WTC11 (cell line): Measurements from ENCODE around the gene OSGEP. TPM values are rescaled to one million over a fixed set of nuclear protein-coding genes. Genes with fewer than 3 reads are reported as not detected.
A peak's percentile ranks its signal among the peaks of the same experiment; 100 is the strongest.

Experiments
- ATAC-seq: fragments of 200-7000 bp; cut with Tn5 transposase; 2 replicates; pipeline ENCODE4 v1.10.0; 2021; ENCODE audit warnings: mild to moderate bottlenecking, moderate library complexity
- CTCF ChIA-PET: fragments of 300-600 bp; sonication (Branson Sonifier 250); formaldehyde crosslinking; loops from one replicate; lab custom pipeline; 2021; ENCODE audit warnings: antibody characterized with exemption; lab: Charles Lee
- POLR2A ChIA-PET: fragments of 350-600 bp; sonication (Branson Sonifier 250); formaldehyde crosslinking; loops from one replicate; lab custom pipeline; 2021; ENCODE audit warnings: antibody characterized with exemption; lab: Charles Lee
- DNase-seq: peaks from one replicate; pipeline ENCODE4 v3.0.0; 2021; ENCODE audit warnings: low spot score
- H3K27ac Mint-ChIP-seq: 2 replicates; pipeline ENCODE4 v1.8.0; 2021; ENCODE audit warnings: mixed read lengths
- H3K27me3 Mint-ChIP-seq: 2 replicates; pipeline ENCODE4 v1.8.0; 2021; ENCODE audit warnings: low read depth, mild to moderate bottlenecking, moderate library complexity, mixed read lengths
- H3K36me3 Mint-ChIP-seq: 2 replicates; pipeline ENCODE4 v1.8.0; 2021; ENCODE audit warnings: mixed read lengths
- H3K4me1 Mint-ChIP-seq: 2 replicates; pipeline ENCODE4 v1.8.0; 2022; ENCODE audit warnings: mixed read lengths
- H3K4me3 Mint-ChIP-seq: 2 replicates; pipeline ENCODE4 v1.8.0; 2021; ENCODE audit warnings: mild to moderate bottlenecking, moderate library complexity, mixed read lengths
- H3K9me3 Mint-ChIP-seq: 2 replicates; pipeline ENCODE4 v1.8.0; 2021; ENCODE audit warnings: mixed read lengths
- AFF4 ChIP-seq: sonication (generic); formaldehyde crosslinking; IDR thresholded peaks from 2 replicates; pipeline ENCODE4 v1.8.1; 2023; ENCODE audit warnings: mild to moderate bottlenecking, missing genetic modification reagents, borderline replicate concordance
- ATF1 ChIP-seq: sonication (generic); formaldehyde crosslinking; IDR thresholded peaks from 2 replicates; pipeline ENCODE4 v1.8.1; 2023; ENCODE audit warnings: mild to moderate bottlenecking, moderate library complexity, missing genetic modification reagents
- FOXJ3 ChIP-seq: sonication (generic); formaldehyde crosslinking; IDR thresholded peaks from 2 replicates; pipeline ENCODE4 v1.9.0; 2021; ENCODE audit warnings: missing genetic modification reagents, mild to moderate bottlenecking, borderline replicate concordance
- FOXK1 ChIP-seq: sonication (generic); formaldehyde crosslinking; IDR thresholded peaks from 2 replicates; pipeline ENCODE4 v1.8.0; 2022; ENCODE audit warnings: mild to moderate bottlenecking, moderate library complexity, missing genetic modification reagents
- GTF2I ChIP-seq: fragments of 250-450 bp; sonication (Bioruptor Pico); conservative IDR thresholded peaks from 2 replicates; pipeline ENCODE4 v1.4.0; 2021; ENCODE audit warnings: mild to moderate bottlenecking
- HMGA2 ChIP-seq: fragments of 250-450 bp; sonication (Bioruptor Pico); IDR thresholded peaks from 2 replicates; pipeline ENCODE4 v1.4.0; 2021; ENCODE audit warnings: mild to moderate bottlenecking, moderate library complexity
- IRF2 ChIP-seq: sonication (generic); formaldehyde crosslinking; IDR thresholded peaks from 2 replicates; pipeline ENCODE4 v1.8.0; 2022; ENCODE audit warnings: low read depth, missing genetic modification reagents, borderline replicate concordance
- KAT7 ChIP-seq: sonication (generic); formaldehyde crosslinking; IDR thresholded peaks from 2 replicates; pipeline ENCODE4 v1.8.1; 2023; ENCODE audit warnings: missing genetic modification reagents, mild to moderate bottlenecking, borderline replicate concordance
- NFYB ChIP-seq: sonication (generic); formaldehyde crosslinking; conservative IDR thresholded peaks from 2 replicates; pipeline ENCODE4 v1.8.0; 2022; ENCODE audit warnings: low read depth, missing genetic modification reagents
- NR2C2 ChIP-seq: sonication (generic); formaldehyde crosslinking; IDR thresholded peaks from 2 replicates; pipeline ENCODE4 v1.8.0; 2022; ENCODE audit warnings: mild to moderate bottlenecking, missing genetic modification reagents
- PREB ChIP-seq: sonication (generic); formaldehyde crosslinking; IDR thresholded peaks from 2 replicates; pipeline ENCODE4 v1.8.1; 2022; ENCODE audit warnings: mild to moderate bottlenecking, missing genetic modification reagents, moderate library complexity, borderline replicate concordance
- SMAD4 ChIP-seq: sonication (generic); formaldehyde crosslinking; IDR thresholded peaks from 2 replicates; pipeline ENCODE4 v1.8.0; 2022; ENCODE audit warnings: mild to moderate bottlenecking, missing genetic modification reagents
- TEAD1 ChIP-seq: sonication (generic); formaldehyde crosslinking; IDR thresholded peaks from 2 replicates; pipeline ENCODE4 v1.8.0; 2022; ENCODE audit warnings: mild to moderate bottlenecking, missing genetic modification reagents
- ZNF263 ChIP-seq: sonication (generic); formaldehyde crosslinking; IDR thresholded peaks from 2 replicates; pipeline ENCODE4 v1.8.1; 2022; ENCODE audit warnings: low read depth, mild to moderate bottlenecking, moderate library complexity, missing genetic modification reagents
- ZNF281 ChIP-seq: sonication (generic); formaldehyde crosslinking; IDR thresholded peaks from 2 replicates; pipeline ENCODE4 v1.8.0; 2023; ENCODE audit warnings: mild to moderate bottlenecking, missing genetic modification reagents
- ZNF396 ChIP-seq: fragments of 250-450 bp; sonication (Bioruptor Pico); IDR thresholded peaks from 2 replicates; pipeline ENCODE4 v1.8.0; 2021; ENCODE audit warnings: mild to moderate bottlenecking, moderate library complexity, borderline replicate concordance
- ZNF423 ChIP-seq: fragments of 250-450 bp; sonication (Bioruptor Pico); IDR thresholded peaks from 2 replicates; pipeline ENCODE4 v2.1.2; 2022; ENCODE audit warnings: mild to moderate bottlenecking, moderate library complexity
- total RNA-seq: library from RNA; stranded (reverse); gene quantifications from 3 replicates; pipeline ENCODE4 v1.2.3, GENCODE V29; 2021
- TF ChIP-seq, protein P1 (sequence below): sonication (generic); formaldehyde crosslinking; conservative IDR thresholded peaks from 2 replicates; pipeline ENCODE4 v1.8.1; 2022; ENCODE audit warnings: mild to moderate bottlenecking, missing genetic modification reagents
- TF ChIP-seq, protein P2 (sequence below): sonication (generic); formaldehyde crosslinking; IDR thresholded peaks from 2 replicates; pipeline ENCODE4 v1.8.0; 2023; ENCODE audit warnings: missing genetic modification reagents
- TF ChIP-seq, protein P3 (sequence below): fragments of 250-450 bp; sonication (Bioruptor Pico); IDR thresholded peaks from 2 replicates; pipeline ENCODE4 v1.9.0; 2021; ENCODE audit warnings: mild to moderate bottlenecking

OSGEP gene
- total RNA-seq, 1 experiment from 2014 or later: 40.0 TPM

DNA sequence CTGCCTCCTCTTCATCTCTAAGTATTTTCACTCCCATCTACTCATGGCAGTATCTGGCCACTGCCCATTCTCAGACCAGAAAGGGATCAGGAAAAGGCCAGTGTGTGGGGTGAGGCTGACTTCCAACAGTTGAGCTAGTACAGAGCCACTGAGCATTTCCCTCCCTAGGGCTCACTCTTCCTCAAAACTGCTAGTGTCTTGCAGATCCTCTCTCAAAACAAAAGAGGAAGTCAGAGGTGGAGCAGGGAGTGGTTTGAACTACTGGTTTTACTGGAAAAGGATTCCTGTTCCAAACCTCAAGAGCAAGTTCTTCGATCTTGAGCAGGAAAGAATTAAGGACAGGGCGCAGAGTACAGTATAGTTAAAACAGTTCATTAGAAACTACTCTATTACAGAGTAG is 39.0 kb upstream of the OSGEP start:
- TF ChIP-seq HMGA2 (CRISPR knock-in tag): no peak
- TF ChIP-seq PREB (CRISPR knock-in tag): no peak
- no peak for TF ChIP-seq ZNF396
- no peak for TF ChIP-seq ATF1 (CRISPR knock-in tag)
- TF ChIP-seq, protein P1, sequence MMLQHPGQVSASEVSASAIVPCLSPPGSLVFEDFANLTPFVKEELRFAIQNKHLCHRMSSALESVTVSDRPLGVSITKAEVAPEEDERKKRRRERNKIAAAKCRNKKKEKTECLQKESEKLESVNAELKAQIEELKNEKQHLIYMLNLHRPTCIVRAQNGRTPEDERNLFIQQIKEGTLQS: no peak
- TF ChIP-seq, protein P2, sequence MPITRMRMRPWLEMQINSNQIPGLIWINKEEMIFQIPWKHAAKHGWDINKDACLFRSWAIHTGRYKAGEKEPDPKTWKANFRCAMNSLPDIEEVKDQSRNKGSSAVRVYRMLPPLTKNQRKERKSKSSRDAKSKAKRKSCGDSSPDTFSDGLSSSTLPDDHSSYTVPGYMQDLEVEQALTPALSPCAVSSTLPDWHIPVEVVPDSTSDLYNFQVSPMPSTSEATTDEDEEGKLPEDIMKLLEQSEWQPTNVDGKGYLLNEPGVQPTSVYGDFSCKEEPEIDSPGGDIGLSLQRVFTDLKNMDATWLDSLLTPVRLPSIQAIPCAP (CRISPR knock-in tag): no peak
- no peak for TF ChIP-seq NR2C2 (CRISPR knock-in tag)
- TF ChIP-seq FOXJ3 (CRISPR knock-in tag): no peak
- TF ChIP-seq TEAD1 (CRISPR knock-in tag): no peak
- no peak for TF ChIP-seq SMAD4 (CRISPR knock-in tag)
- TF ChIP-seq, protein P3, sequence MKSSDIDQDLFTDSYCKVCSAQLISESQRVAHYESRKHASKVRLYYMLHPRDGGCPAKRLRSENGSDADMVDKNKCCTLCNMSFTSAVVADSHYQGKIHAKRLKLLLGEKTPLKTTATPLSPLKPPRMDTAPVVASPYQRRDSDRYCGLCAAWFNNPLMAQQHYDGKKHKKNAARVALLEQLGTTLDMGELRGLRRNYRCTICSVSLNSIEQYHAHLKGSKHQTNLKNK (CRISPR knock-in tag): no peak
- TF ChIP-seq IRF2 (CRISPR knock-in tag): no peak
- no peak for TF ChIP-seq KAT7 (CRISPR knock-in tag)
- no peak for TF ChIP-seq NFYB (CRISPR knock-in tag)
- no peak for TF ChIP-seq GTF2I
- TF ChIP-seq FOXK1 (CRISPR knock-in tag): no peak
- no peak for TF ChIP-seq ZNF423
- no peak for TF ChIP-seq AFF4
- no peak for TF ChIP-seq ZNF281 (CRISPR knock-in tag)
- TF ChIP-seq ZNF263 (CRISPR knock-in tag): no peak
- Mint-ChIP-seq H3K4me3 (no peak overlapping the region), H3K27me3 (no peaks in the 10 kb centered on the region), H3K9me3 (peaks cover 20% of the 10 kb centered on the region), H3K4me1 (peaks cover 41% of the 10 kb centered on the region), H3K27ac (peak overlapping the region; percentile 43; the same call in 1 of the 2 replicates), H3K36me3 (peaks cover 17% of the 10 kb centered on the region)
- DNase-seq (no peak), ATAC-seq (peak; percentile 41; the same call in 1 of the 2 replicates)
- POLR2A ChIA-PET: no interaction called here
- CTCF ChIA-PET: interaction anchor here (0.5 to 0.6 kb wide), 3 partner anchors 13 to 147 kb away, joined by 3 to 4 read pairs (median 3); no protein-coding TSS in a partner anchor
